ENCODE measurements around the gene HDAC9.

GRCh38 chr7:18610331-18610948 lies 114.9 kb downstream of the HDAC9 start:
- TF ChIP-seq, protein P1, sequence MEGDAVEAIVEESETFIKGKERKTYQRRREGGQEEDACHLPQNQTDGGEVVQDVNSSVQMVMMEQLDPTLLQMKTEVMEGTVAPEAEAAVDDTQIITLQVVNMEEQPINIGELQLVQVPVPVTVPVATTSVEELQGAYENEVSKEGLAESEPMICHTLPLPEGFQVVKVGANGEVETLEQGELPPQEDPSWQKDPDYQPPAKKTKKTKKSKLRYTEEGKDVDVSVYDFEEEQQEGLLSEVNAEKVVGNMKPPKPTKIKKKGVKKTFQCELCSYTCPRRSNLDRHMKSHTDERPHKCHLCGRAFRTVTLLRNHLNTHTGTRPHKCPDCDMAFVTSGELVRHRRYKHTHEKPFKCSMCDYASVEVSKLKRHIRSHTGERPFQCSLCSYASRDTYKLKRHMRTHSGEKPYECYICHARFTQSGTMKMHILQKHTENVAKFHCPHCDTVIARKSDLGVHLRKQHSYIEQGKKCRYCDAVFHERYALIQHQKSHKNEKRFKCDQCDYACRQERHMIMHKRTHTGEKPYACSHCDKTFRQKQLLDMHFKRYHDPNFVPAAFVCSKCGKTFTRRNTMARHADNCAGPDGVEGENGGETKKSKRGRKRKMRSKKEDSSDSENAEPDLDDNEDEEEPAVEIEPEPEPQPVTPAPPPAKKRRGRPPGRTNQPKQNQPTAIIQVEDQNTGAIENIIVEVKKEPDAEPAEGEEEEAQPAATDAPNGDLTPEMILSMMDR (IDR thresholded peaks at IDR 0.05) = peak in 2 of 6 experiments; percentile 30 to 36
- TF ChIP-seq EP300 (IDR thresholded peaks at IDR 0.05) = no peak
